Neural progenitor cell (in vitro differentiated cells): Measurements from ENCODE around the gene SRY.

Experiments
- EZH2 ChIP-seq: fragments of 200-600 bp; sonication (generic); IDR thresholded peaks from 2 replicates; pipeline ENCODE4 v1.6.1; 2017; ENCODE audit warnings: antibody characterized with exemption, mild to moderate bottlenecking, moderate library complexity
- TF ChIP-seq, protein P1 (sequence below): fragments of 200-600 bp; sonication (generic); IDR thresholded peaks from 2 replicates; pipeline ENCODE4 v1.5.1; 2017; ENCODE audit warnings: antibody characterized with exemption, mild to moderate bottlenecking

DNA sequence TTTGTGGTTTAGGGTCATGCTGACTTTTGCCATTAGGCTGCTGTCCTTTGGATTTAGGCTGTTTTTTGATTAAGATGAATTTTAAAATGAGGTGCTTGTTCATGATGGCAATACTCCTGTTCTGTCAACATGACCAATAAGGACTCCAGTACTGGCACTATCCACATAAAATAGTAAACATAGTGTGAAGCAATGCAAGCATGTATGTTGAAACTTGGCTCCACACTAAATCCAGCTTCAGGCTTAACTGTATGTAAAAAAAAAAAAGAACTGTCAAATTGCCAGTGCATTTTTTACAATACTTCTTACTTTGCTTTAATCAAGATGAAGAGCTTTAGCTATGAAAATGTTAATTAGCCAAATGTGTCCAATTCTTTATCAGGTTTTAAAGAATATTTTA is 47.7 kb upstream of the SRY start:
- TF ChIP-seq, protein P1, sequence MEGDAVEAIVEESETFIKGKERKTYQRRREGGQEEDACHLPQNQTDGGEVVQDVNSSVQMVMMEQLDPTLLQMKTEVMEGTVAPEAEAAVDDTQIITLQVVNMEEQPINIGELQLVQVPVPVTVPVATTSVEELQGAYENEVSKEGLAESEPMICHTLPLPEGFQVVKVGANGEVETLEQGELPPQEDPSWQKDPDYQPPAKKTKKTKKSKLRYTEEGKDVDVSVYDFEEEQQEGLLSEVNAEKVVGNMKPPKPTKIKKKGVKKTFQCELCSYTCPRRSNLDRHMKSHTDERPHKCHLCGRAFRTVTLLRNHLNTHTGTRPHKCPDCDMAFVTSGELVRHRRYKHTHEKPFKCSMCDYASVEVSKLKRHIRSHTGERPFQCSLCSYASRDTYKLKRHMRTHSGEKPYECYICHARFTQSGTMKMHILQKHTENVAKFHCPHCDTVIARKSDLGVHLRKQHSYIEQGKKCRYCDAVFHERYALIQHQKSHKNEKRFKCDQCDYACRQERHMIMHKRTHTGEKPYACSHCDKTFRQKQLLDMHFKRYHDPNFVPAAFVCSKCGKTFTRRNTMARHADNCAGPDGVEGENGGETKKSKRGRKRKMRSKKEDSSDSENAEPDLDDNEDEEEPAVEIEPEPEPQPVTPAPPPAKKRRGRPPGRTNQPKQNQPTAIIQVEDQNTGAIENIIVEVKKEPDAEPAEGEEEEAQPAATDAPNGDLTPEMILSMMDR: no peak
- no peak for TF ChIP-seq EZH2
